RPMI7951 (cell line): ENCODE measurements around the gene GATAD2B. TPM values are rescaled to one million over a fixed set of nuclear protein-coding genes. Genes with fewer than 3 reads are reported as not detected.
"Not testable (repeated sequence)": the region's sequence is repeated elsewhere in the genome, so short reads cannot be mapped to it uniquely, and the experiment has no call there.

ENCODE experiments used
- DNase-seq: peaks from one replicate; pipeline ENCODE4 v3.0.0-alpha.2; 2012; ENCODE audit warnings: low read depth
- total RNA-seq: library from RNA; depleted of rRNA; stranded (reverse); fragments of >200 nt; shearing (Covaris generic); gene quantifications from 2 replicates; pipeline ENCODE4 v1.2.3, GENCODE V29; 2014

The GATAD2B gene
- total RNA-seq, 1 experiment from 2014 or later = 7.3 TPM

DNA sequence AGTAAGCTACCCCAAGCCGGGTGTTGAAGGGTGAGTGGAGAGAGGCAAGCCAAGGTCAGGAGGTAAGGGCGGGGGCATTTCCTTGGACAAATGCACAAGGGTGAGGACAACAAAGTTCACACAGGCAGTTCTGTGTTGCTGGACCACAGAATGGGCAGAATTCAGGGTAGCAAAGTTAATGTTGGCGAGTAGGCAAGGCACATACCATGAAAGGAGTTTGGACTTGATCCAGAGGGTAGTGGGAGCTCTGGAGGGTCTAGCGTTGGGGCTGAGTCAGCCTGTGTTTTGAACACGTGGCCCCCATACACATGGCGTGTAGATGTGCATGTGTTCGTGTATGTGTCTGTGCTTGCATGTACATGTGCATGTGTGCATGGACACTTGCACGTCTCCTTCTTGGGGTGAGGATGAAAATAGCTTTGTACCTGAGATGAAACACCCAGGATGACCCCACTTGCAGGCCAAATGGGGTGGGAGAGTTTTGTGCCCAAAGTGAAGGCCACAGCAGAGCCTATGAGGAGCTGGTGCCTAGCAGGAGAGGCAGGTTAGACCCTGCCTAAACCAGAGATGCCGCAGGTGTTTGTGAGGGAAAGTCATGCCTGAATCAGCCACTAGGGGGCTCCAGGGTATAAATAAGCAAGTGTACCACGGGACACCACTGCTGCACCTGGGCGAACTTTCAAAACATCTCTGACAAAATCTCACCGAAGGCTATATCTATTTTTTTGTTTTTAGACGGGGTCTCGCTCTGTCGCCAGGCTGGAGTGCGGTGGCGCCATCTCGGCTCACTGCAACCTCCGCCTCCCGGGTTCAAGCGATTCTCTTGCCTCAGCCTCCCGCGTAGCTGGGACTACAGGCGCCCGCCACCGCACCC, 125.7 kb downstream of the GATAD2B start:
- peak; percentile 57 for DNase-seq

DNA sequence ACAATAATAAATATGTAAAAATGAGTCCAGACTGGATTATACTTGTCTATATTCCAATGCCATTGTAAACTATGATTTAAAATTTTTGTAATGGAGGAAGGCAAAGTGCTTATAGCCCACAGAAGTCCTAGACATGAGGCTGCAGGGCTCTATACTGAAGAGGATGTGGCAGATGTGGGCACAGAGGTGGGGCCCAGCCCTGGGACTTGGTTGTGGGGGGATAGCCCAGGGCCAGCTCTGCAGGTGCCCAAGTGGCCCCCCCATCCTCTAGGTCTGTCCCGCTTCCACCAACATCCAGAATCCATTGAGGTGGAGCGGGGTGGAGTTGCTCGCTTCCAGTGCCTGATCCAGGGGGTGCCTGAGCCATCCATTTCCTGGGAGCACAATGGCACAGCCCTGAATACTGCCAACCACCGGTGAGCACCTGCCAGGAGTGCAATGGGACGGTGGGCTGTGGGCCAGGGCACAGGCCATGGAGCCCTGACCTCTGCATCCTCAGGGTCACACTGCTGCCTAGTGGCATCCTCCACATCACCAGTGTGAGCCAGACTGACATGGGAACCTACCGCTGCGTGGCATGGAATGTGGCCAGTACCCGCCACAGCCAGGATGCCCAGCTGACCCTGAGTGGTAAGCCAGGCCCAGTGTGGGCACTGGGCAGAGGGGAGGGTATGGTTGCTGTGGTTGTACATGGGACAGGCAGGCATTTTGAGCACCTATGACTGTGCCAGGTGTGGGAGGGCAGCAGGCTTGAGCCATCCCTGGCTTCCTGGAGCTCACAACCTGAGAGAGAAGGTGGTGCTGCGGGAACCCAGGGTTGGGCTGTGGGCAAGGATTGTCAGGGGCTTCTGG, 126.6 kb downstream of the GATAD2B start:
- DNase-seq = no peak

DNA sequence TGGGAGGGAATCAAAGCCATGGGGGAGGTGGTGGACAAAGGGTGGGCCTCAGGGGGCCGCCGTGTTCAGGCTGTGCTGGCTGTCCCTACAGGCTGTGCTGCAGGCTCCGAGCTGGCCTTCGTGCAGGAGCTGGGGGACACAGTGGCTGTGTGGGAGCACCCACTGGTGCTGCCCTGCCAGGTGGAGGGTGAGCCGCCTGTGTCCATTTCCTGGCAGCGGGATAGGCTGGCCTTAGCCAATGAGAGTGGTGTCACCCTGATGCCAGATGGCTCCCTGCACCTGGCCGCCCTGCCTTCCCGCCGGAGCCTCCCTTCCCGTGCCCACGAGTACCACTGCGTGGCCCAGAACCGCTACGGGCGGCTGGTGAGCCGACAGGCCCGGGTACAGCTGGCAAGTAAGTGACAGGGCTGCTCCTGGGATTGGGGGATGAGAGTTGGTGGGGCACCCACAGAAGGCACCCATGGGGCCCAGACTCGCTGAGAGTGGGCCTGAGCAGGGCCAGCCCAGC, 127.4 kb downstream of the GATAD2B start:
- no peak for DNase-seq

DNA sequence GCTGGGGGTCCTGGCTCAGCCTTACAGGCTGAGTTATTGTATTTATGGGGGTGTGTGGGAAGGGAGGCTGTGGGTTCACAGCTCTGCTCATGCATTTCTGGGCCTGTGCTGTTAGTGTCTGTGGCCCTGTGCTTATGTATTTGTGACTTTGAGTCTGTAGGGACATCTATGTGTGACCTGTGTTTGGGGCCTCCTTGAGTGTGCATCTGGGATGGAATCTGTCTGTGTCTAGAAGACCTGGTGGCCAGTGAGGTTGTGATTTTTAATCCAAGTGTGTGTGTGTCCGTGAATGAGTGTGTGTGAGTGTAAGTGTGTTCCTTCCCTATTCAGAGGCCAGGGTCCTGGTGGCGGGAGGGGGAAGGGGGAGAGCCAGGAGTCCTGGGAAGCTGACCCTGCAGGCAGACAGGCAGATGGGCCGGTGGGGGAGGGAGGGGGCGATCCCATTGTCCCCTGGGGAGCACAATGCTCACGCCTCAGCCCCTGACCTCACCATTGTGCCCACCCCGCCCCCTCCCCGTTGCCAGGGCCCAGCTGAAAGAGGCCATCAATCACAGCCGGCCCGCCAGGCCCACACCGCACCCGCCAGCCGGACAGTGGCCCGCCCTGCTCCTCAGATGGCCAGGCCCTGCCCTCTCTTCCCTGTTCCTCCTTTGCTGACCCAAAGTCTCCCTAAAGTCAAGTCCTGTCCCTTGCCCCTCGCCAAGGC, 128.0 kb downstream of the GATAD2B start:
- DNase-seq = no peak

DNA sequence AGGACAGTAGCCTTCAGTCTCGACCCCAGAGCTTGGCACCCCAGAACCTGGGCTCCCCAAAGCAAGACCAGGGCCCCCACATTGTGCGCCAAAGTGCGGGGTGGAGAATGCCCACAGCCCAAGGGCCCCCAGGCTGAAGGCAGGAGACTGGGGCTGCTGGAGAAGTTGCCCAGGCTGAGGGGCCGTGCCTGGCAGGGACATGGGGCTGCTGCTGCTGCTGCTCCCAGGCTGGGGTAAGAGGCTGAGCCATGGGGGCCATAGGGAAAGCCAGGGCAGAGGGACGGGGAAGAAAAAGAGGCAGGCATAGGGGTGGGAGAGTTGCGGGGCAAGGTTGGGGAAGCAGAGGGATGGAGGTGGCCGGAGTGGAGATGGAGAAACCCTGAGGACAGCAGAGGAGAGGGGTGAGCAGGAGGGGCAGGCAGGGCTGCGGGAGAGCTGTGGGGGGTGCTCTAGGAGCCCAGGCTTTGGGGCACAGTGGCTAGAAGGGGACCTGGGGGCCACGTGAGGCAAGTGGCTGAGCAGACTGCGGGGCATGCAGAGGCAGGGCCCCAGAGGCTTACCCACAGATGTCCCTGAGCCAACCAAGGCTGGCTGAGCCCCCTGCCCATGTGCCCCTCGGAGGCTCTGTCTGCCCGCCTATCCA, 128.7 kb downstream of the GATAD2B start:
- no peak for DNase-seq

DNA sequence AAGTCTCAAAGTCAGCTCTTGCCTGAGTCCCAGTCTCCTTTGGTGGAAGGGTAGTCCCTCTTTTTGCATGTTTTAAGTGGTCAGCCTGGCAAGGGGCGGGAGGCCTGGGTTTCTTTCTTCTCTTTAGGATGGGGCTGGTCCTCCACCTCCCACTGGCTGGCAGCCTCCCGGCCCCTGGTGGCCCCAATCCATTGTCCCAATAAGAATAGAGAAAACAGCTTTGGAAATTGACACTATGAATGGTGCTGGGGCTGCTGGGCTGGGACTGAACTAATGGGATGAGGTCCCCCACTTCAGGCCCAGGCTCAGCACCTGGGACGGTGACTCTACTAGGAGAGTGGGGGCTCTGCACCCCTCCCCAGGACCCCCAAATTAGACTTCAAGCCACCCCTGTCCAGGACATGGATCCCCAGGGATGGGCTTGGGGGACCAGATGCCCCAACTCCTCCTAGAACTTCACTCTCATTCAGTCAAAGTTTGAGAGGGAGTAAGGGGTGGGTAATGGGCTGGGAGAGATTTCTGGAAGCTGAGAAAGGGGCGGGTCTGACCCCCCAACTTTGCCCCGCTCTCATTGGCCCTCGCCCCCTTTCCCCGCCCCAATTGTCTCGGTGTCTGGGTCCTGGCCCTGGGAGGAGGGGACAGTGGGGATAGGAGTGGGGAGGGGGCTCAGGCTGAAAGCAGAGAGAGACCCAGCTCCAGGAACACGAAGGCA, 129.4 kb downstream of the GATAD2B start:
- no peak for DNase-seq

DNA sequence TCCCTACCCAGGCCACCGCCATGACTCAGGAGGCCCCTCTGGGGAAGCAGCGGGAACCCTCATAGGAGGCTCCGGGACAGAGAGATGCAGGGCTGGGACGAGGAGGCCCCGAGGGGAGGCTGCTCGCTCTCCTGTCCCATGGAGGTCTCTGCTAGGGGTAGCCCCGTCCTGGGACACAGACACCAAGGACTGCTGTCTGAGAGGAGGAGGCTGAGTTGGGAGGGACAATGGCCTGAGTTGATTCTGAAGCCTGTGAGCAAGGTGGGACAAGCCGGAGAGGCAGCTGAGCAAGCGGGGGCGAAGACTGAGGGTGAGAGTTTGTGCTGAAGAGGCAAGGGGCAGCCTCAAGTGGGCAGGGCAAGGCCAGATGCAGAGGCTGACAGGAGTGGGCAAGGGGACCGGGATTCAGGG, 130.1 kb downstream of the GATAD2B start:
- DNase-seq = no peak

DNA sequence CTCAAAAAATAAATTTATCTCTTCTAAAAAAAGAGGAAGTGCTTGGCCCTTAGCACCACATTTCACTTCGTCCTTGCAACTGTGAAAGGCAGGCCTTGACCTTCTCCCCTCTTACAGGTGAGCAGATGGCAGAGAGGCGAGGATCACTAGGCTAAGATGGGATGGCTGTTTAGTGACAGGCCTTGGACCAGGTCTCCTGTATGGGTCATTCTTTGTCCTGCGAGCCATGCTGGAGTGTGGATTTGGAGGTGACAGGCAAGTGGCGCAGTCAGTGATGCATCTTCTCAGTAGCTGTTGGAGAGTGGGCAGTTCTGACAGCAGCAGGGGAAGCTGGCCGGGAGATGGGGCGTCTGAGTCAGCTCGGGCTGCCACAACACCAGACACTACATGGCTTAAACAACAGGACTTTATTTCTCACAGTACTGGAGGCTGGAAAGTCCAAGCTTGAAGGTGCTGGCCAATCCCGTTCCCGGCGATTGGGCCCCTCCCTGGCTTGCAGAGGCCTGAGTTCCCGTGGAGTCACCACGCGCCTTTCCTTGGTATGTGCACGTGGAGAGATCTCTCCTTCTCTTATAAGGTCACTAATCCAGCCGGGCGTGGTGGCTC, 131.0 kb downstream of the GATAD2B start:
- peak; percentile 71 for DNase-seq

DNA sequence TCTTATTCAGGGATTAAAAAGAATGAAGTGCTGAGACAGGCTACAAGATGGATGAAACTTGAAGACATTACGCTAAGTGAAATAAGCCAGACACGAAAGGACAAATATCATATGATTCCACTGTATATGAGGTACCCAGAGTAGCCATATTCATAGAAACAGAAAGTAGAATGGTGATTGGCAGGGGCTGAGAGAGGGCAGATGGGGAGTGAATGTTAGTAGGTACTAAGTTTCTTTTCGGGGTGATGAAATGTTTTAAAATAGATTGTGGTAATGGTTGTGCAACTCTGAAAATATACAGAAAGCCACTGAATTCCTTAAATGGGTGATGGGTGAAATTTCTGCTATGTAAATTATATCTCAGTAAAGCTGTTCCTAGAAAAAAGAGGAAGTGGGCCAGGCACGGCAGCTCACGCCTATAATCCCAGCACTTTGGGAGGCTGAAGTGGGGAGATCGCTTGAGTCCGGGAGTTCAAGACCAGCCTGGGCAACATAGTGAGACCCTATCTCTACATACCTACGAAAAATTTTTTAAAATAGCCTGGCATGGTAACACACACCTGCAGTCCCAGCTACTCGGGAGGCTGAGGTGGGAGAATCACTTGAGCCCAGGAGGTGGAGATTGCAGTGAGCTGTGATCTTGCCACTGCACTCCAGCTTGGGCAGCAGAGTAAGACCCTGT, 131.7 kb downstream of the GATAD2B start:
- DNase-seq = peak; percentile 77

DNA sequence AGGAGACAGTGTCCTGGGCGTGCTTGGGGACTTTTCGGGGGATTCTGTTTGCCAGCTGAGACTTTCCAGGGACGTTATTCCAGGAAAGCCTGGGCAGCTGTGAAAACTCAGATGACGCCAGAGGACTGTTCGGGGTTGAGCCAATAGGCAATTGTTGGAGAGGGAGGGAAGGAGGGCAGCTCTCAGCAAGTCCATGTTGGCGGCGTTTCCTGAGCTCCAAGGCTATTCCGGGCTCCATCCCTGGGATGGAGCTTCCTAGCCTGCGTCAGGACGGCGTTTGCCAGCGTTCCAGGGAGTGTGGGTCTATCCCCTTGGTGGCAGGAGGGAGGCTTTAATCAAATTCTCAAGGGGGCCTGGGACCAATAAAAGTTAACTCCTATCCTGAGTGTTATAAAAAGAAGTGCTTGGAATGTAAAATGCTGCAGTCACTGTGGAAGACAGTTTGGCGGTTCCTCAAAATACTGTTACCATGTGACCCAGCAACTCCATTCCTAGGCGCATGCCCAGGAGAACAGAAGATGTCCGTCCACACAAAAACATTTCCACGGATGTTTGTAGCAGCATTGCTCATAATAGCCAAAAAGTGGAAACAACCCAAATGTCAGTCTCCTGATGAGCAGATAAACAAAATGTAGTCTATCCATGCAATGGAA, 132.3 kb downstream of the GATAD2B start:
- DNase-seq = peak; percentile 42

DNA sequence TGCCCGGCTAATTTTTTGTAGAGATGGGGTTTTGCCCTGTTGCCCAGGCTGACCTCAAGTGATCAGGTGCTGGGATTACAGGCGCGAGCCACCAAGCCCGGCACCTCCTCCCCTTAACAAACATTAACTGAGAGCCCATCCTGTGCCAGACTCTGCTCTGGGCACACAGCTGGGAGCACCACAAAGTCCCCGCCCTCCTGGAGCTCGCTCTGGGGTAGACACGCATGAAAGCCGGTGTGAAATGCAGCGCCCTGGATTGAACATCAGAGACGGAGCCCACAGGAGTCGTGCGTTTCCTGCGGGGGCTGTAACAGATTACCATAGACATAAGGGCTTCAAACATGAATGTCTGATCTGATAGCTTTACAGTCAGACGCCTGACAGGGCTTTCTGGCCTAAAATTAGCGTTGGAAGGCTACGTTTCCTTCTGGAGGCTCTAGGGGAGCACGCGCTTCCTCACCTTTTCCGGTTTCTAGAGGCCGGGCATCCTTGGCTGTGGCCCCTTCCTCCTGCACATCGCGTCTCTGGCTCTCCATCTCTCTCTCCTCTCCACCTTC, 133.2 kb downstream of the GATAD2B start:
- DNase-seq = no peak

DNA sequence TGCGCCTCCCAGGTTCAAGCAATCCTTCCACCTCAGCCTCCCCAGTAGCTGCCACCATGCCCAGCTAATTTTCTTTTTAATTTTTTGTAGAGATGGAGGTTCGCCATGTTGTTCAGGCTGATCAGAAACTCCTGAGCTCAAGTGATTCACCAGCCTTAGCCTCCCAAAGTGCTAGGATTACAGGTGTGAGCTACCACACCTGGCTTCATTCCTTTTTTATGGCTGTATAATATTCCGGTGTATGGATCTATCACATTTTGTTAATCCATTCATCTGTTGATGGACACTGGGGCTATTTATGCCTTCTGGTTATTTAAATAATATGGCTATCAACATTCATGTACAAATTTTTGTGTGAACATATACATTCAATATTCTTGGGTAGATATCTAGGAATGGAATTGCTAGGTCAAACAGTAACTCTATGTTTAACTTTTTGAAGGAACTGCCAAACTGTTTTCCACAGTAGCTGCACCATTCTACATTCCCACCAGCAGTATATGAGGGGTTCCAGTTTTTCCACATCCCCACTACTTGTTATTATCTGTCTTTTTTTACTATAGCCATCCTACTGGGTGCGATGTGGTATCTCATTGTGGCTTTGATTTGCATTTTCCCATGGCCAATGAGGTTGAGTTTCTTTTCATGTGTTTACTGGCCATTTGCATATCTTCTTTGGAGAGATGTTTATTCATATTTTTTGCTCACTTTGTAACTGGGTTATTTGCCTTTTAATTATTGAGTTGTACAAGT, 136.6 kb downstream of the GATAD2B start:
- DNase-seq = no peak

DNA sequence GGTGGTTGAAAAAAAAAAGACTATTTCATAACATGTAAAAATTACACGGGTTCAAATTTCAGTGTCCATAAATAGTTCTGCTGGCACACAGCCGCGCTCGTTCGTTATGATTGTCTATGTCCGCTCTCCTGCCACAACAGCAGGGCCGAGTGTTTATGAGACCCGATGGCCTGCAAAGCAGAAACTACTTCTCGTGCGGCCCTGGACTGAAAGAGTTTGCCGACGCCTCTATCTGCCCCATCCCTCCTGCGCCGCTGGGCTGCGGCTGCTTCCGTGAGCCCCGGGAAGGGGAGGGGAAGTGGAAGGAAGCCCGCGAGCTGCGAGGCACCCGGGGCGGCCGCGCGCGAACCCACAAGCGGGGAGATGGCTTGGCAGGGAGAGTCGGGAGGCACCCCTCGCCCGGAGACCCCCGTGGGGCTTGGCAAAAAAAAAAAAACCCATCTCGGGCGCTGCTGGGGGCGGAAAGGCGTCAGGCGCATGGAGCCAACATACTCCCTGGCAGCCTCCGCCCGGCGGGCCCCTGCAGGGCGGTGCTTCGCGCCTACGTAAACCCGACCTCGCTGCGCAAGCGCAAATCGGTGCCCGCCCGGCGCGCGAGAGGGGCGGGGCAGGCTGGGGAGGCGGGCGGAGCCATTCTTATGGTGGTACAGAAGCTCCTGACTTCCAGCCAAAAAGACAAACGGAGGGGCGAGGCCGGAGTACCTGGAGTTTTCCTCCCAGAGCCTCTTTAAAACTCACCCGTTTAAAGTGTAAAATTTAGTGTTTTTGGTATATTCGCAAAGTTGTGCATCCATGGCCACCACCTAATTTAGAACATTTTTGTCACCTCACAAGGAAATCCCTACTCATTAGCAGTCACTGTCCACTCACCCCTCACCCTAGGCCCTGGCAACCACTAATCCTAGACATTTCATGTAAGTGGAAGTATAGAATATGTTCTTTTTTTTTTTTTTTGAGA, 139.3 kb downstream of the GATAD2B start:
- DNase-seq = peak; percentile 83

DNA sequence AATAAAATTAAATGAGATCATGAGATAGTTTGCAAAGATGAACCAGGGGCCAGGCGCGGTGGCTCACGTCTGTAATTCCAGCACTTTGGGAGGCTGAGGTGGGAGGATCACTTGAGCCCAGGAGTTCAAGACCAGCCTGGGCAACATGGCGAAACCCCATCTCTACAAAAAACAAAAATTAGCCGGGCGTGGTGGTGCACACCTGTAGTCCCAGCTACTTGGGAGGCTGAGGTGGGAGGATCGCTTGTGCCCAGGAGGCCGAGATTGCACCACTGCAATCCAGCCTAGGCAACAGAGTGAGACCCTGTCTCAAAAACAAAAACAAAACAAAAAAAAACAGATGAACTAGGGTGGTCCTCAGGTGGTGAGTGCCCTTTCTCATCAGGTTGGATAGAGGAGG, 140.1 kb downstream of the GATAD2B start:
- not testable (repeated sequence) for DNase-seq

DNA sequence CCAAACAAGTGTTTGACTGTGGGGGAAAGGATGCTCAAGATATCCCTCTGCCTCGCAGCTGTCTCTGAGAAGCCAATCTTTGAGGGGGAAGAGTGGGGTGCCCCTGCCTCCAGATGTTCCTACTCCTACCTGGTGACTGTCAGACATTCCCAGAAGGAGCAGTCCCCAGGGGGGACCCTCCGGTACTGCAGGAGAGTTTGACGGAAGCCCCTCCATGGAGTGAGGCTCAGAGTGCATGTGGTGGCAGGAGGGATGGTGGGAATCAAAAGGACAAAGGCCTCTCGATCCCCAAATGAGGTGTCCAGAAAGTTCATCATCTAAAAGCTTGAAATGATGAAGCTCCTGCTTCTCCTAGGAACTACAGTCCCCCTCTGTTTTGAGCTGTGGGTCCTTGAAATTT, 142.2 kb downstream of the GATAD2B start:
- no peak for DNase-seq

DNA sequence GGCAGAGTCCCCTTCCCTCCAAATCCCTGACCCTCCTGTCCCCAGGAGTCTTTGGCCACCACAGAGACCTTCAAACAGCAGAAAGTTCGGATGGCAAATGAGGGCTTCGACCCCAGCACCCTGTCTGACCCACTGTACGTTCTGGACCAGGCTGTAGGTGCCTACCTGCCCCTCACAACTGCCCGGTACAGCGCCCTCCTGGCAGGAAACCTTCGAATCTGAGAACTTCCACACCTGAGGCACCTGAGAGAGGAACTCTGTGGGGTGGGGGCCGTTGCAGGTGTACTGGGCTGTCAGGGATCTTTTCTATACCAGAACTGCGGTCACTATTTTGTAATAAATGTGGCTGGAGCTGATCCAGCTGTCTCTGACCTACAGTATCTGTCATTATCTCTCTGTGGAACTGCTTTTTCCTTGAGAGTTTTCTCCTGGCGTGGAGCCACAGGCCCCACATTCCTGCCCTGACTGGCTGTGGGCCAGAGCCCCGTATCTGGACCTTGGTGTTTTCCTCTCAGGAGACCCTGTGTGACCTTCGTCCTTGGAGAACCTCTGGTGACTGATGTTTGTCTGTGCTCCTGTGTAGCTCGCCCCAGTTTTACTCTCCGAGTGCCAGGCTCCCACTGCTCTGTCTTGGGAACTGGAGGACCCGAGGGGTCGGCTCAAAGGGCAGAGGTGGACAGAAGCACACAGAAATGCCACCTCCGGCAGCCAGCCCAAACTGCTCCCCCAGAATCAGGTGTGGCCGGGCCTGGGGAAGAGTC, 142.8 kb downstream of the GATAD2B start:
- DNase-seq = no peak
